Neural progenitor cell (in vitro differentiated cells): ENCODE measurements around the gene GSTM4.

ENCODE experiments used
- EZH2 ChIP-seq: fragments of 200-600 bp; sonication (generic); IDR thresholded peaks from 2 replicates; pipeline ENCODE4 v1.6.1; 2017; ENCODE audit warnings: antibody characterized with exemption, mild to moderate bottlenecking, moderate library complexity
- TF ChIP-seq, protein P1 (sequence below): fragments of 200-600 bp; sonication (generic); IDR thresholded peaks from 2 replicates; pipeline ENCODE4 v1.5.1; 2017; ENCODE audit warnings: antibody characterized with exemption, mild to moderate bottlenecking

DNA sequence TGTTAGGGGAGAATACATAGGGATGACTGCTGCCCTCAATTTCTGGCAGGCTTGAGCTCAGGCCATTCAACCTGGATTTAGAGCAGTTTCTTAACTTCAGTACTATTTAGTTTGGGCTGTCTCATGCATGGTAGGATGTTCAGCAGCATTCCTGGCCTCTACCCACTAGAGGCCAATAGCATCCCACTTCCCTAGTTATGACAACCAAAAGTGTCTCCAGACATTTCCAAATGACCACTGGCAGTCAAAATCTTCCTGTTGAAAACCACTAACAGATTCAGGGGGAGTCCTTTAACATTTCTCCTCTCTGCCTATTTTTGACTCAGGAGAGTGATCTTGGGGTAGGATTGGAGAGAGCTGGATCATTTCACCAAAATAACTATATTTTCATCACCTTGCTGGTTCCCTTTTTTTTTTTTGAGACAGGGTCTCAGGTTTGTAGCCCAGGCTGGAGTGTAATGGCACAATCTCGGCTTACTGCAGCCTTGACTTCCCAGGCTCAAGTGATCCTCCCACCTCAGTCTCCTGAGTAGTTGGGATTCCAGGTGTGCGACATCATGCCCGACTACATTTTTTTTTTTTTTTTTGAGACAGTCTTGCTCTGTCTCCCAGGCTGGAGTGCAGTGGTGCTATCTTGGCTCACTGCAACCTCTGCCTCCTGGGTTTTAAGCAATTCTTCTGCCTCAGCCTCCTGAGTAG lies 45.1 kb upstream of the GSTM4 start:
- TF ChIP-seq, protein P1, sequence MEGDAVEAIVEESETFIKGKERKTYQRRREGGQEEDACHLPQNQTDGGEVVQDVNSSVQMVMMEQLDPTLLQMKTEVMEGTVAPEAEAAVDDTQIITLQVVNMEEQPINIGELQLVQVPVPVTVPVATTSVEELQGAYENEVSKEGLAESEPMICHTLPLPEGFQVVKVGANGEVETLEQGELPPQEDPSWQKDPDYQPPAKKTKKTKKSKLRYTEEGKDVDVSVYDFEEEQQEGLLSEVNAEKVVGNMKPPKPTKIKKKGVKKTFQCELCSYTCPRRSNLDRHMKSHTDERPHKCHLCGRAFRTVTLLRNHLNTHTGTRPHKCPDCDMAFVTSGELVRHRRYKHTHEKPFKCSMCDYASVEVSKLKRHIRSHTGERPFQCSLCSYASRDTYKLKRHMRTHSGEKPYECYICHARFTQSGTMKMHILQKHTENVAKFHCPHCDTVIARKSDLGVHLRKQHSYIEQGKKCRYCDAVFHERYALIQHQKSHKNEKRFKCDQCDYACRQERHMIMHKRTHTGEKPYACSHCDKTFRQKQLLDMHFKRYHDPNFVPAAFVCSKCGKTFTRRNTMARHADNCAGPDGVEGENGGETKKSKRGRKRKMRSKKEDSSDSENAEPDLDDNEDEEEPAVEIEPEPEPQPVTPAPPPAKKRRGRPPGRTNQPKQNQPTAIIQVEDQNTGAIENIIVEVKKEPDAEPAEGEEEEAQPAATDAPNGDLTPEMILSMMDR, result no peak
- TF ChIP-seq EZH2, result no peak
